ENCODE measurements around the gene NDUFB7.
A peak's percentile ranks its signal among the peaks of the same experiment; 100 is the strongest.

DNA sequence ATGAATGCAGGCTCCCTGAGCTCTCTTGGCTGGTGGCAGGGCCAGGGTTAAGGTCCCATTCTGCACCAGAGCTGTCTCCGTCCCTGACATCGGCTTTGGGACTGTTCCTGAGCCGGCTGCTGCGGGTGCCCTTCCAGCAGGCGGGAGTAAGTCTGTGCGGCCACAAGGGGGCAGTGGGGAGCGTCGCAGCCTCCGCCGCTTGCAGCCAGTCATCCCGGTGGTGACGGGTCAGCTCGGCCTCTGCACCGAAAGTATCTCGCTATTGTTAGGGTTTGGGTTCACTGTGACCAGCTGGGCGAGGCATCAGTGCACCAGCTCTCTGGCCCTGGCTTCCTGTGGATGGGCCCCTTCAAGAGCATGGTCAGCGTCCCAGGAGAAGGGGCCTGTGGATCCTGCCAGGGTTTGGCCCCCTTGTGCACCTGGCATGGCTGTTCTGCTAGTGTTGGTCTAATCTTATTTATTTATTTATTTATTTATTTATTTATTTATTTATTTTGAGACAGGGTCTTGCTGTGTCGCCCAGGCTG lies 15.1 kb downstream of the NDUFB7 start:
- TF ChIP-seq CTCF (IDR thresholded peaks at IDR 0.05) (peak; percentile 92 to 99 (median 97)), POLR2A (IDR thresholded peaks at IDR 0.05) (no peak)

Data from heart left ventricle (tissue), 13 donors.